NCI-H460 (cell line): ENCODE results near the gene ANKS1A. TPM values are rescaled to one million over a fixed set of nuclear protein-coding genes. Genes with fewer than 3 reads are reported as not detected.
A peak's percentile ranks its signal among the peaks of the same experiment; 100 is the strongest.

ENCODE experiments used
- DNase-seq: peaks from one replicate; pipeline ENCODE4 v3.0.0-alpha.2; 2016; ENCODE audit warnings: low read depth; ENCODE audit errors: extremely low read depth
- small RNA-seq, 2 experiments: library from RNA; depleted of rRNA; stranded (forward); fragments of <200 nt; gene quantifications; one replicate each; pipeline ENCODE3, GENCODE V24; 2014
- total RNA-seq: library from RNA; depleted of rRNA; stranded (reverse); fragments of >200 nt; shearing (Covaris generic); gene quantifications from 2 replicates; pipeline ENCODE4 v1.2.3, GENCODE V29; 2014; rRNA removed

Gene ANKS1A
- total RNA-seq, 1 experiment from 2014 or later, result 6.0 TPM

- peak; percentile 48 for DNase-seq
Observed at GRCh38 chr6:35139924-35140638, 251.0 kb downstream of the ANKS1A start.

GRCh38 chr6:35140639-35141006, 251.6 kb downstream of the ANKS1A start:
- no peak for DNase-seq

Small RNAs within 50 kb of the gene (small RNA-seq; reads per million reads assigned to genes)
- 0 to 0.06 reads per million in 2 experiments for gene AL138721.1

Other genes with a start within 250 kb of the ANKS1A start
- 15.5 and 16.4 TPM in 2 replicates for gene ILRUN, start 192.5 kb upstream of the ANKS1A start, total RNA-seq
- gene SNRPC, start 131.8 kb upstream of the ANKS1A start, total RNA-seq, result 152 and 159 TPM in 2 replicates
- gene BLTP3A, start 97.2 kb upstream of the ANKS1A start, total RNA-seq, result 20.0 and 21.8 TPM in 2 replicates
- 24.5 and 26.4 TPM in 2 replicates for gene TAF11, start 1.2 kb upstream of the ANKS1A start, total RNA-seq